UCSD-AML1 (cell line): Measurements from ENCODE around the gene ADAMTS17.

ENCODE experiments used
- DNase-seq: peaks from one replicate; lab custom pipeline; 2025; ENCODE audit not compliant: unreplicated experiment; lab: John Stamatoyannopoulos, UW

The ADAMTS17 gene

DNA sequence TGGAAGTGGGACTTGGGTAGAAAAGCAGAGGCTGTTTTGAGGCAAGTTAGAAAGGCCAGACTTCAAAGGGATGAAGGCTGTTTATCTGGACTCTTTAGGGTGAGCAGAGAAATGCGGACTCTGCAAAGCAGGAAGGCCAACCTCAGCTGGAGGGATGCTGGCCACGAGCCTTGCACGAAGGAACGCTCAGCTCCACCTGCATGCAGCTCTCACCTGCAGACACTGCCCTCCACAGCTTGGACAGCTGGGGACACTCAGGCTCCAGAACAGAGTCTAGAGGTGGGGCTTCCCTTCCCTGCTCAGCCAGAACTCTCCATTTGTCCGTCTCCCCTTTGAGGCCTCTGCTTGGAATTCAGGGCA, 229.7 kb downstream of the ADAMTS17 start:
- DNase-seq = no peak

DNA sequence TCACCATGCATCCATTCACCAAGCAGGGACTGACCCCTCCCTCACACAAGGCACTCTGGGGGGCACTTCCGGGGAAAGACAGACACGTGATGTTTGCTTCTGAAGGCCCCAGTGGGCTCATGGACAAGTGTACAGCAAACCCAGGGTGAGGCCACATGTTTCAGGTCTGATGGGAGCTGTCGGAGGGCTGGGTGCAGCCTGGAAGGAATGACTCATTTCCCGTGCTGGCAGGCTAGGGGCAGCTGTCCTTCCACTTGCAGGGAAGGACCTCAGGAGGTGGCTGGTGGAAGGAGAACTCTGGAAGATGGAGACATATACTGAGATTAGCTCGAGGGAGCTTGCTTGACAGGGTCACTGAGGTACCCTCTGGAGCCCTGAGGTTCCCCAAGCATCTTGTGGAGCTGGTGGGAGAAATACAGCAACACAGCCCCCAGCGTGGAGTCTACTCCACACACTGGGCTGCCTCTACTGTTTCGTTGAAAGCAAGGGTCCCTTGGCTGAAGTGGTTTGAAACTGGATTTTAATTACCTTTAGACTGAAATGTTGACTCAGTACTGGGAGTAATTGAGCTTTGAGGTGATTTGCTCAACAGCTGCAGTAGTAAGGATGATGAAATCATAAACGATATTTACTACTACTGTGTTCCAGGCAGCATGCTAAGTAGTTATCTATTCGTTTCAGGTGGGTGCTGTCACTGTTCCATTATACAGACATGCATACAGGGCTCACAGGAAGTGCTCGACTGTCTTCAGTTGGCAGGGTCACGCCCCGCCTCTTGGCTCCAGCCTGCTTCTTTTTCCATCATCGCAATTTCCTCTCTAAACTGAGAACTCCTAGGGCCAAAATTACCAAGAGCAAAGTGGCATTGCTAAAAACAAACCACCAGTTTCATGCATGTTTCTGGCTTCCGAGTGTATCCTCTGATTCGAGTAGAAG, 230.4 kb downstream of the ADAMTS17 start:
- DNase-seq = peak; percentile 69

DNA sequence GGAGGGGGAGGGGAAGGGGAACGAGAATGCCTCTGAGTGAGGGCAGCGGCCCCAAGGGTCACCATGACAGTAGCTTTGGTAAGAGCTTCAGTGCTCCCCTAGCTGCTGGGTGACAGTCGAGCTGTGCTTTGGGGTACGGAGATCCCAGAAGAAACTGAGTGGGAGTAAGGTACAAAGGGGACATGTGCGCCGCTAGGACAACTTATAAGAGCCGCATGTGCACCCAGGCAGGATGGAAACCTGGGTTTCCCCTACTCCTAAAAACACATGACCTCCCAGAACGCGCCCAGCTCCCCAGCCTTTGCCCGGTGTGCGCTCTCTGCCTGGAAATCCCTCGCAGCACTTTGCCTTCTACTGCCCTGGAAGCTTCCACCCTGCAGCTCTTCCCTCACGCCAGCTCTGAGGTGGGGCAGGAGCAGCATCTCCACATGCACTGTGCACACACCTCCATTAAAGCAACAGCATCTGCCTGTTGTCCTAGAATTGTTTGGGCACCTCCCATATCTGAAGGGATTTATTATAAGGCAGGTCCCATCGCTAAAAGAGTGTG, 232.2 kb downstream of the ADAMTS17 start:
- DNase-seq = no peak

DNA sequence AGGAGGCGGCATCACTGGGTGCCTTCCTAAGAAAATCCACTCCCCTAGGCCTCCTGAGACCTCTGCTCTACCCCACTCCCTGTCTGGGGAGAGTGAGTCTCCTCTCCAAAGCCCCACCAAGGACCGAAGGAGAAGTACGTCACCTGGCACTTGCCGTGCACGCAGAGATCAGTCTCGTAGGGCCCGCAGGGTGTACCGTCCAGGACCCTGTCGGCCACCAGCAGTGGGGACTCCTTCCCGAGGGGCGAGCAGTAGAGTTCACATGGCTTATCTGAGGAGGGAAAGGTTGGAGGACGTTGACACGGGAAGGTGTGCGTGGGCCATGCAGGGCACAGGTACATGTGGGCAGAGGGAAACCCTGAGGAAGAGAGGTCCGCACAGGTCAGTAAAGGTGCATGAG, 232.9 kb downstream of the ADAMTS17 start:
- no peak for DNase-seq

DNA sequence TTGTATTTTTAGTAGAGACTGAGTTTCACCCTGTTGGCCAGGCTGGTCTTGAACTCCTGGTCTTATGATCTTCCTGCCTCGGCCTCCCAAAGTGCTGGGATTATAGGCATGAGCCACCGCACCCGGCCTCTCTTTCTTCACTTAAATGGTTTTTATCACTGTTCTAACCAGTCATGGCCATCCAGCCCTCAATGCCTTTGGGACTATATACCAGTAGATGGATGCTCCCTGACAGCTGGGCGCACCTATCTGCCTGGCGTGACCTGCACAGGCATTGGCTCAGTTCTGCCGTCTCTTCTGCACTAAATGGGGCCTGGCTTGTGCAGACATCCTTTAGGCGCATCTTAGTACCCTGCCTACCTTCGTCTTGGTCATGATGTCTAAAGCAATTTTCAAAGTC, 233.4 kb downstream of the ADAMTS17 start:
- DNase-seq = no peak

DNA sequence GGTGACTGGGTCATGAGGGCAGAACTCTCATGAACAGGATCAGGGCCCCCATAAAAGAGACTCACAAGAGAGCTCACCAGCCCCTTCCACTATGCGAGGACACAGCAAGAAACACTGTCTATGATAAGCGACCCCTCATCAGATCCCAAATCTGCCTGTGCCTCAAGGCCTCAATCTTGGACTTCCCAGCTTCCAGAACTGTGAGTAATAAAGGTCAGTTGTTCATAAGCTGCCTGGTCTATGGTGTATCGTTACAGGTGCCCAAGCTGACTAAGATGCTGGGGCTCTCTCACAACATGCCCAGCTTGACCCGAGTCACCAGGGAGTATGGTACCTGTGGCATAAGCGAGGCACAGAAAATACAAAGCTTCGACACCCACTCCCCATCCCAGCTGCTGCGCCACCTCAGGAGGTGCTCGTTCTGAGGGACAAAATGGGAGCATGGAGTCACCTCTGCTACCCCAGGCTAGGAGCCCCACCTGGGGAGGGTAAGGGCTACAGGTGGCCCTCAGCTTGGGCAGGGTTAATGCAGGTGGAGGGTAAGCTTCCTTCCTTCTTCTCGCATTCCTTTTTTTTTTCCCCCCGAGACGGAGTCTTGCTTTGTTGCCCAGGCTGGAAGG, 234.1 kb downstream of the ADAMTS17 start:
- no peak for DNase-seq

DNA sequence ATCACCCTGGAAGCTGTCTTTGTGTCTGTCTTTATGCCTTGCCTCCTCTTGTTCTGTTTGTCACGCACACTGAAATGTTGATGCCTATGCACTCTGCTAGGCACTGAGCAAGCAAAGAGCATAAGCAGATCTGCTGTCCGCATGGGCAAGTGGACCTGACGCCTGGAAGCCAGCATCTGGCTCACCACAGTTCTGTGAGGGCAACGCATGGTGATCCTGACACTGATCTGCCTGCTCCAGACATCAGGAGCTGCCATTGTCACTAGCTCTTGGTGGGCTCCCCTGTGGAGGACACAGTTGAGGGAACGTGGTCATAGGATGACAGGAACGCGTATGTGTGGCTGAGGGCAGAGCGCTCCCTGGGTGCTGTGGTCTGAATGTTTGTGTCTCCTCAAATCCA, 234.6 kb downstream of the ADAMTS17 start:
- no peak for DNase-seq

DNA sequence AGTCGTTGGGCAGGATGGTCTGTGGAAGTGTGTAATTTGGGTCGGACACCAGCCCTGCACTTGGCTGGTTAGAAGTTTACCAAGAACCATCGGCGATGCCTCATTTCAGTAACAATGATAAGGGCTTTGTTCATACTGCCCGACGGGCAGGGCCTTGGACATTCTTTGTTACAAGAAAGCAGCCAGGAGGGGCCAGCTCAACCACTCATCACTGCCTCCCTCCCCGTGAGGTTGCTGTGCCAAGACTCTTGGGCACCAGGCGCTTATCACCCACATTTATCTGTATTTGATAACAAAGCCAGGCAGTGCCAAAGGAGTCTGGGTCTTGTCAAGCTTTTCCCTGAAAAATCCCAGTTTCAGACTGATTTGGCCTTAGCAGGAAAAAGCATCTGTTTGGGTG, 235.0 kb downstream of the ADAMTS17 start:
- no peak for DNase-seq

DNA sequence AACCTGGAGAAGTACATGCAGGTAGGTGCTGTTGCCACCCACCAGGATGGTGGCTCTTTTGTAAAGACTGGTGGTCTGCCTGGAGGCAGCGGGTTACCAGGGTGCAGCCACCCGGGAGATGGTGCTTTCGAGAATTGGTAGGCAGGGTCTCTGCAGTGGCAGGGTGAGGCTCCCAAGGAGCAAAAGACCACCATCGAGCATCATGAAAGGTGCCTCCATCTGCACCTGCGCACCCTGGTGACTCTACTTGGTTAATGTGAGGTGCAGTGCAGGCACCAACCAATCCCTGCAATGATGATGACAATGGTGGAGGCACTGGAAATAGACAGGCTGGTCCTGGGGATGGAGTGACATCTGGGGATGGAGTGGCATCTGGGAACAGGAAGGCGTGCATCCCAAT, 236.7 kb downstream of the ADAMTS17 start:
- DNase-seq = no peak

DNA sequence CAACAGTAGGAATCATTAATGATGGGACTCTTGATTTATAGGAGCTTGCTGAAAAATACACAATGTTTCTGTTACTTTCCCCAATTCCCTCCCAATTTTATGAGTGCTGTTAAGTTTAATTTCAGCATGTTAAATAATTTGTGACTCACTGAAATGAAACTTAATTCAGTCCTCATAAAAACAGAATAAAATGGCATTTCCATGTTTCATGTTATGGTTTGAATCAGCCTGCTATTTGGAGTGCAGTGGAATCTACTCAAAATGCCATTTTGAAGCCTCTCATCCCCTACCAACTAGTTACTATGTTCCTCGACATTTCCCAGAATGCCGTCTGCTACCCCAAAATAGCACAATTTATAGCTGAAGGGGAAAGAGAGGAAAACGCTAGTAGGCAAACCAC, 237.5 kb downstream of the ADAMTS17 start:
- no peak for DNase-seq

DNA sequence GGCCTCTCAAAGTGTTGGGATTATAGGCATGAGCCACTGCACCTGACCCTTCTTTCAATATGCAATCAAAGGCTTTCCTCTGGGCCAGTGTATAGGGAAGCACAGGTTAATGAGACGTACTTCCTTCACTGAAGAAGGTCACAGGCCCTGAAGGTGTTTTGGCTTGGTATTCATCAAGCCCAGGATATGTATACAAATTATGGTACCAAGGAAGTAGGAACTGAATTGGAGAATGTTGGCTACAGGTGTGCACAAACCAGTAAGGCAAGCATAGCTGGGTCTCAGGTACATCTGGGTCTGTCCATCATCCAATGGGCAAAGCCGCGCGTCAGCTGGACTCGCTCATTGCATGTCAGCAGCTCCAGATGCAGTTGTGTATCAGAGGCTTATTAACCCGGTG, 237.9 kb downstream of the ADAMTS17 start:
- no peak for DNase-seq

DNA sequence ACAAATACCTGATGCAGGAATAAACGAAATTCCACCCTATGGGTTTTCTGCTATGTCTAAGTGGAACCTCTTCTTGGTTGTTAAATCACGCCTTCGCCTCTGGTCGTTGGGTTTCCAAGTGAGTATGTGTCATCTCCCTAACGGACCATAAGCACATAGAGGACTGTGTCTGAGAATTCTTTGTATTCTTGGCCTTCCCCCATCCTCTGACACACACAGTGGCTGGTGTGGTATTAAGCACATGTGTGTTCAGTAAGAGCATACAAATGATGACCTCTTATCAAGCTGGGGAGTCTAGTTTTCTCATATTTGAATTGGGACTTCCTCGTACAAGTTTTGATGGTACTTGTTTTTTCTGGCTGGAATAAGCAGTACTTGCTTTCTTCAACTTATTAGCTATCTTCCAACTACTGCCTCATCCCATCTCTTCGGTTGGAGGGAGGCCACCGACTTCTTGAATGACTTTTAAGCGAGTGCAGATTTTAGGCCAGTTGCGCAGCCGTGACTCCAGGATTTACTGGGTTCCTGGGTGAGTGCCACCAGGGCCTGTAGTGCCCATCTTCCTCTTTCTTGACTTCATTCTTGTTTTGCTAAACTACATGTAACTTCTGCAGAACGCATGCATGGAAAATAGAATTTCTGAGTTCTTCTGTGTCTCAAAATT, 240.2 kb downstream of the ADAMTS17 start:
- DNase-seq = no peak

DNA sequence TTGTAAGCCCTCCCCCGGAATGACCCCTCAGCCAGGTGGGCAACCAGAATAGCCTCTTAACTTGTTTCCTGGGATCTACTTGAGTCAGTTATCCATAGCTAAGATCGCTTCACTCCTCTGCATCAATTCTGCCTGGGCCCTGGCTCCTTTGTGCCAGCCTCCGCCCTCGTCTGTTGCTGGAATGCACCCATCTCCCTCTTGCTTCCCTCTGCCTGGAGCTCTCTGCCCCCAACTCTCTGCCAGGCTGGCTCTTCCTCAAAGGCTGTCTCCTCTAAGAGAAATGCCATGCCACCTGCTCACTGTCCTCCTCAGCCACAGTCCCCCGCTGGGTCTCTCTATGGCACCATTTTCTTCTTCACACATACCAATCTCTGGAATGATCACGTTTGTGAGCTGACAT, 240.8 kb downstream of the ADAMTS17 start:
- DNase-seq = no peak

DNA sequence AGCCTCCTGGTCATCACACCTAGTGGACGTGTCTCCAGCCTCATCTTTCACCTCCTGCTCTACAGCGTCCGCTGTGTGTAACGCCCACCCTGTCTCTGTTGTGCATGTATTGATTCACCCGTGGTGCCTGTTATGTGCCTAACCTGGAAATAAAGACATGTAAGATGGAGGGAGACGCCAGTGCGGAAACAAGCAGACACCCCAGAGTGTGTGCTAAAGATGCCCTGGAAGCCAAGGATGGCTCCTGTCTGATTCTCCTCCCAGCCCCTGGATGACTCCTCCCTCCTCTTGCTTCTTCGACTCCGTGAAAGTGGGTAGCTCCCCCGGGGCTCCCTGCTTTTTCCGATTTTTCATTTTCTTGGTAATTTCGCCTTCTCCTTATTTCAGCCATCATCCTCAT, 241.8 kb downstream of the ADAMTS17 start:
- no peak for DNase-seq

DNA sequence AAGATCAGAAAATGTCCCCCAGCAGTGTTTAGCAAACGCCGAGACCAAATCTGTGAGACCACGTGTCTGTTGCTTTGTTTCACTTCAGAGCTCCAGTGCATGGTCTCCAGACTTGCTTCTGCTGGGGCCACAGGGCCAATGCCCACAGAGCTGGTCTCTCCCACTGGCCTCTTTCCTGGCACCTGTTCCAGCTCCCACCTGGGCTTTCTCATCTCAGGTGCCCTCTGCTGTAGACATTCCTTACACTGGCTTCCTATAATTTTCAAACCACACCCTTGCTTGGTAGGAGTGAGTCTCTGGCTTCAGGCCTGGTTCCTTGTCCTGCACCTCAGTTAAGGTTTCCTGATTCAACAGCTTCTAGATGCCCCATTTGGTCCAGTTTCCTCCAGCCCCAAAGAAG, 243.1 kb downstream of the ADAMTS17 start:
- no peak for DNase-seq

DNA sequence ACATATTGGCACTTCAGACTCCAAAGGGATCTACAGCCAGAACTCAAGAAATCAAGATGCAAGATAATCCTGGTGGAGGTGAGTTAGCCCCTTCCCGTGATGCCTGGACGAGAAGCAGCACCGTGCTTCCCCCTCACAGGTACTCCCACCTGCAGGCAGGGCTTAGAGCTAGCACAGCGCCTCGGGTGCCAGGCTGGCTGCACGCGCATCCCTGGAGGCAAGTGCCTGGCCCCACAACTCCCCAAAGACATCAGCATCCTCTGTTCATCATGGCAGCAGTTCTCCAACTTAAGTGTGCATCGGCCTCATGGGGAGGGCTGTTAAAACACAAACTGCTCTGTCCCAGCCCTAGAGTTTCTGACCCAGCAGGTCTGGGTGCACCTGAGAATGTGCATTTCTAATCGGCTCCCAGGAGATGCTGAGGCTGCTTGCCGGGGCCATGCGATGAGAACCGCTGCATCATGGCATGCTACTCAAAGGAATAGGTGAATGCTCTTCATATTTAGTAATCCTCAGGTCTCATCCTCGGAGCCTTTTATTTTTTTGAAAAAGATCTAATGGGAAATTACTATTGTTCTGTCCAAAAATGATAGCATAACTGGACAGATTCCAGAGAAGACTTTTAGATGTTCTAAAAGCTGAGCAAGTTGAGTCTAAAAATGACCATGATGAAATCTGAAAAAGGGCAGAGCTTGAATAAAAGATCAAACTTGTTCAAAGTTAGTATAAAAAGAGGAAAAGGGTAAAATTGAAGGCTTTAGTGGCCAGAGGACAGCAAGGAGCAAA, 244.2 kb downstream of the ADAMTS17 start:
- DNase-seq = no peak

DNA sequence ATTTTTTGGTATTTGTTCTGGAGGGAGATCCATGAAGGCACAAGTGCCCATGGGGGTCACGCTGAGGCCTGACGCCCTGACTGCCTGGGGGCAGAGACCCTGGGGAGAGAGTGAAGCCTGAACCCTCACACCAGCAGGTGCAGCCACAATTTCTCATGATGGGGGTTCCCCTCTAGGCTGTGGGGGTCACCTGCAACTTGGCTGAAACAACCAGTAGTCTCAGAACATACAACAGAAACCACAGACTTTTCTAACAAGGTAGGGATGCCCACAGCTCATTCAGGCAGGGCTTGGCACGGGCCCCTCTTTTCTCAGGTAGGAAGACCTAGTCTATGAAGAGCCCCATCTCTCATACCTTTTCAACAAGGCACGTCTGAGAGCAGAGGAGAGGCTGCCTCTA, 245.1 kb downstream of the ADAMTS17 start:
- no peak for DNase-seq

DNA sequence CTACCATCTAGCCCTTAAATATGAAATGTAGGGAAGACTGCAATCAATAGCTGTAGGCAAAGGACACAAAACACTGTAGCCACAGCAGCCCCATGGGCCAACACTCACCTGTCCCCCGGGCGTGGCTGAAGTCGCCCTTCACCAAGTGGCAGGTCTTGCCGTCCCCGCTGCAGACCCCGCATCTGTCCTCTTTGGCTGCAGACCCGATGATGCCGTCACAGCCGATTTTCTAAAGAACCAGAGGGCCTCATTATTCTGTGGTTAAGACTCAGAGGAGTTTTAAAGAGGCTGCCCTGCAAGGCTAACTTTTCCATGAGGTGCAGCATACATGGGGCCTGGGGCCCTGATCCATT, 245.6 kb downstream of the ADAMTS17 start:
- no peak for DNase-seq

DNA sequence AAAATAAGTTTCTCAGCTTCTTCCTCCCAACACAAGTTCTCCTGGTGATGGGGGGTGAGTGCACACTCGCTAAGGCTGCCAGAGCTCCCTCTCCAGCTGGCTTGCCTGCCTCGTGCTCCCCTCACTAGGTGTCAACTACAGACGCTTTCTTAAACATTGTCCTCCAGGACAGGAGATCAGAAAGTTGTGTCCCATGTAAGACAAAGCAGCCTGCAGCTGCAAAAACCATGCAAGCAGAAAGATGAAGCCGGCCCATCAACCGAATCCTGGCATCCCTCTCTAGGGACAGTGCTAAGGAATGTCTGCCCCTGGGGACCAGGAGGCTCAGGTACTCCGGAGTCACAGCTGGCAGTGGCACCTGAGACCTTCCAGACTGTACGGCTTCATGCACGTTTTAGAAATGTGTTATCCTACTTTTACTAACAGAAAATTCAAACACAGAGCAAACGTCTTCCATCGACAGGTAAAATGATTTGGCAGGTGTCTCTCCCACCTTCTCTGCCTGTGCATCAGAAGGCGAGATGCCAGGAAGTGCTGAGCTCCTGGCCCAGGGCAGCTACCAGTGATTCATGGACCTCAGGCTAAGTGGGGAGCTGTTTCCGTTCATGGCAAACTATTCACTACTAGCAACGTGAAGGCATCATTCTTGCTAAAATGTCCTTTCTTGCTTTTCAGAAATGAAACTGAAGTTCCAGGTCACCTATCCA, 246.1 kb downstream of the ADAMTS17 start:
- DNase-seq = no peak

DNA sequence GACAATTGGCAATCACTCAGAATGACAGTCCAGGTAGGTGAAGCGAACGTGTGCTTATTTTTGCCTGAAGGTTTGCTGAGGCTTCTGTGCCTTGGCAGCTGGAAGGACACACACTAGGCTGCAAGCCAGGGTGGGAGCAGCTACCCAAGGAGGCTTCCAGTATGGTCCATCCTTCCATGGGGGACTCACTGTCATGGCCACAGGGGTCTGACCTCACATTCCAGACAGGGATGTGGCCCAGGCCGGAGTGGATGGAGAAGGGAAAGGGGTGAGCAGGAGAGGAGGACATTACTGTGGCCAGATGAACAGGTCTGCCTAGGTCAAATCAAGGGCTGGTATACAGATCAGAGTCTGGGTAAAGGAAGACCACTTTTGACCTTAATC, 247.7 kb downstream of the ADAMTS17 start:
- no peak for DNase-seq
